GM23338 (cell line): ENCODE results near the gene SPRYD7.

Experiments
- CREB1 ChIP-seq: fragments of 250-450 bp; sonication (Bioruptor Pico); IDR thresholded peaks from 2 replicates; pipeline ENCODE4 v1.5.0; 2020; ENCODE audit warnings: low read depth, mild to moderate bottlenecking, moderate library complexity
- EZH2 ChIP-seq: fragments of 200-600 bp; sonication (generic); IDR thresholded peaks from one replicate; pipeline ENCODE4 v1.8.0; 2017; ENCODE audit warnings: antibody characterized with exemption, mild to moderate bottlenecking, low read depth; ENCODE audit not compliant: unreplicated experiment
- EZH2phosphoT487 ChIP-seq: fragments of 200-600 bp; sonication (generic); IDR thresholded peaks from one replicate; pipeline ENCODE4 v1.8.1; 2018; ENCODE audit warnings: antibody characterized with exemption; ENCODE audit not compliant: unreplicated experiment
- JUNB ChIP-seq: IDR thresholded peaks from one replicate; pipeline ENCODE4 v1.6.1; 2016; ENCODE audit warnings: antibody characterized with exemption; ENCODE audit not compliant: unreplicated experiment
- NANOG ChIP-seq: IDR thresholded peaks from 2 replicates; pipeline ENCODE4 v1.6.1; 2016; ENCODE audit warnings: antibody characterized with exemption, borderline replicate concordance
- POLR2AphosphoS5 ChIP-seq: IDR thresholded peaks from 2 replicates; pipeline ENCODE4 v1.6.1; 2016; ENCODE audit warnings: antibody characterized with exemption, low read depth
- TF ChIP-seq, protein P1 (sequence below), 2 experiments: fragments of 200-600 bp in 1 of 2; sonication (generic) in 1 of 2; conservative IDR thresholded peaks; 2 replicates each; pipeline versions ENCODE4 v1.5.1 to v1.6.1; 2016 to 2017; ENCODE audit warnings: antibody characterized with exemption in 2 of 2, low read depth in 2 of 2, mild to moderate bottlenecking in 2 of 2, moderate library complexity in 1 of 2
- TF ChIP-seq, protein P2 (sequence below): IDR thresholded peaks from 2 replicates; pipeline ENCODE4 v1.6.1; 2016; ENCODE audit warnings: antibody characterized with exemption

DNA sequence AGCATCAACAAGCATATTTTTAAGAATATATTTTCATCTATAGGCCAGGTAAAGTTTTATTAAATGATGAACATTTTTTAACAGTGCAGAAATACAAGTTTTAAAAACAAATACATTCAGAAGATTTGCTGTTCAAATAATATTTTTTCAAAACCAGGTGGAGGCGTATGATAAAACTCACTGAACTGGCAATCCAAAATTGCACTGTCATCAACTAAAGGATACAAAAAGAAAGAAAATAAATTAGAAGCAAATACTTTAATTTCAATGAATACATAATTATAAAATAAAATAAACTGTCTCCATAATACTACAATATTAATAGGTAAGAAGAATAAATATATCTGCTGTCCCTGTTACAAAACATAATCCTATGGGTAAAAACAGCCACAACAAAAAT is 21.2 kb downstream of the SPRYD7 start:
- TF ChIP-seq CREB1 (CRISPR knock-in tag) (no peak), NANOG (no peak), POLR2AphosphoS5 (no peak), JUNB (no peak), EZH2phosphoT487 (no peak), EZH2 (no peak)
- TF ChIP-seq, protein P1, sequence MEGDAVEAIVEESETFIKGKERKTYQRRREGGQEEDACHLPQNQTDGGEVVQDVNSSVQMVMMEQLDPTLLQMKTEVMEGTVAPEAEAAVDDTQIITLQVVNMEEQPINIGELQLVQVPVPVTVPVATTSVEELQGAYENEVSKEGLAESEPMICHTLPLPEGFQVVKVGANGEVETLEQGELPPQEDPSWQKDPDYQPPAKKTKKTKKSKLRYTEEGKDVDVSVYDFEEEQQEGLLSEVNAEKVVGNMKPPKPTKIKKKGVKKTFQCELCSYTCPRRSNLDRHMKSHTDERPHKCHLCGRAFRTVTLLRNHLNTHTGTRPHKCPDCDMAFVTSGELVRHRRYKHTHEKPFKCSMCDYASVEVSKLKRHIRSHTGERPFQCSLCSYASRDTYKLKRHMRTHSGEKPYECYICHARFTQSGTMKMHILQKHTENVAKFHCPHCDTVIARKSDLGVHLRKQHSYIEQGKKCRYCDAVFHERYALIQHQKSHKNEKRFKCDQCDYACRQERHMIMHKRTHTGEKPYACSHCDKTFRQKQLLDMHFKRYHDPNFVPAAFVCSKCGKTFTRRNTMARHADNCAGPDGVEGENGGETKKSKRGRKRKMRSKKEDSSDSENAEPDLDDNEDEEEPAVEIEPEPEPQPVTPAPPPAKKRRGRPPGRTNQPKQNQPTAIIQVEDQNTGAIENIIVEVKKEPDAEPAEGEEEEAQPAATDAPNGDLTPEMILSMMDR (conservative IDR thresholded peaks at IDR 0.05; ENCODE audit: low read depth in 2 of 2) = no peak
- TF ChIP-seq, protein P2, sequence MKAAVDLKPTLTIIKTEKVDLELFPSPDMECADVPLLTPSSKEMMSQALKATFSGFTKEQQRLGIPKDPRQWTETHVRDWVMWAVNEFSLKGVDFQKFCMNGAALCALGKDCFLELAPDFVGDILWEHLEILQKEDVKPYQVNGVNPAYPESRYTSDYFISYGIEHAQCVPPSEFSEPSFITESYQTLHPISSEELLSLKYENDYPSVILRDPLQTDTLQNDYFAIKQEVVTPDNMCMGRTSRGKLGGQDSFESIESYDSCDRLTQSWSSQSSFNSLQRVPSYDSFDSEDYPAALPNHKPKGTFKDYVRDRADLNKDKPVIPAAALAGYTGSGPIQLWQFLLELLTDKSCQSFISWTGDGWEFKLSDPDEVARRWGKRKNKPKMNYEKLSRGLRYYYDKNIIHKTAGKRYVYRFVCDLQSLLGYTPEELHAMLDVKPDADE = no peak
